SK-MEL-5 (cell line): ENCODE data around the gene CSNK1G3. TPM values are rescaled to one million over a fixed set of nuclear protein-coding genes. Genes with fewer than 3 reads are reported as not detected.

Source experiments
- DNase-seq: peaks from one replicate; pipeline ENCODE4 v3.0.0-alpha.2; 2016; ENCODE audit warnings: low read depth, low spot score
- in situ Hi-C: cut with HindIII; loops from 2 replicates; pipeline ENCODE4 v1.10.0; 2016; ENCODE audit warnings: low sequenced_read_pairs, high pct_unique_total_duplicates, low pct_unique_long_range_greater_than_20kb
- total RNA-seq: library from RNA; depleted of rRNA; stranded (reverse); fragments of >200 nt; shearing (Covaris generic); gene quantifications from 2 replicates; pipeline ENCODE4 v1.2.3, GENCODE V29; 2014

The CSNK1G3 gene
- total RNA-seq, 1 experiment from 2014 or later, result 47.5 TPM

DNA sequence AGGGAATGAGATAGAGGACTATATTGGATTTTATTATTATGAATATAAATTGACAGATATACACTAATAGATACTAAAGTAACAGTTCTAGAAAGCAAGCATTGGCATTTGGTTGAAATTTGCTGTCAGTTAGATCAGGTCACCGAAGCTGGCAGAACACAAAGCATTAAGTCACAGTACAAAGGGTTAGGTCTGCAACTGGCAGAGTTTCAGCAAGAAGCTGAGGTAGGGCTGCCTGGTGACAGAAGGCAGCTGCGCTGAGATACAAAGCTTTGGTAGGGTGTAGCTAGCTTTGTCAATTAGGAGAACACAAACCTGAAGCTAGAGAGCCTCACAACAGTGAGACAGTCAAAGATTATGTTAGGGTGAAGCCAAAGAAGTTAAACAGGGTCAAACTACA lies 6.3 kb upstream of the CSNK1G3 start:
- in situ Hi-C loops, result no loop called here
- no peak for DNase-seq

- in situ Hi-C loops, result no loop called here
- DNase-seq, result no peak
Observed at GRCh38 chr5:123508441-123508840, 3.5 kb upstream of the CSNK1G3 start.

DNA sequence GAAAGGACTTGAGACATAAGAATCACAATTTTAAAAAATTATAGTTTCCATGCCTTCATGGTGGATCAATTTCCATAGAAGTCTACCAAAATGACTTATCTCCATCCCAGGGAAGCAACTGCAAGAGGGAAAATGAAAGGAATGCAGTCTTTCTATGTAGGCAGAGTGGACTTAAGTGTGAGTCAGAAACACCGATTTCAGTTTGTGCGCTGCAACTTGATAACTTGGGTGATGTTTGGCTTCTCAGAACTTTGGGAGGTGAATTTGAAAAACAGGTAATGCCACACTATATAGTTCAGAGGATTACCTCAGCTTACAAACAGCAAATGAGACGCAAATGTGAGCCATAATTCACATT lies 708 bp upstream of the CSNK1G3 start:
- in situ Hi-C loops, result no loop called here
- DNase-seq, result no peak

GRCh38 chr5:123512611-123513461 lies 859 bp downstream of the CSNK1G3 start:
- DNase-seq, result peak; percentile 21
- in situ Hi-C loops, result no loop called here

GRCh38 chr5:123514615-123515355 lies 2.8 kb downstream of the CSNK1G3 start:
- no peak for DNase-seq
- in situ Hi-C loops, result no loop called here

DNA sequence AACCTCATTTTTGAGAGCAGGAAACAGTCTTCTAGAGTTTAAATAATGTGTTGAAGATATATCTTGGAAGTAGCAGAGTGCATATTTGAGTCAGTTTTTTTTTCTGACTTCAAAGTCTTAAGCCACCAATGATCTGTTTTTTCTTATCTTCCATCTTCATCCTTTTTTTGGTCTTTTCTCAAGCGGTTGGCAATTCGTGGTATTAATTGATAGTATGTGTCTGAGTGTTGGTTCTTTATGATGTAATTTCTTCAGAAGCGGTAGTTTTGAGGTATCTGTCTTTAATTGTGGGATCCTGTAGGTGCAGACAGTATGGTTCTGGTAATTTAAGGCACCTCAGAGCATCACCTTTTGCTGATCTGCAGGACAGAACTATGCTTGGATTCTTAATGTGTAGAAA lies 3.9 kb downstream of the CSNK1G3 start:
- no peak for DNase-seq
- in situ Hi-C loops, result no loop called here

DNA sequence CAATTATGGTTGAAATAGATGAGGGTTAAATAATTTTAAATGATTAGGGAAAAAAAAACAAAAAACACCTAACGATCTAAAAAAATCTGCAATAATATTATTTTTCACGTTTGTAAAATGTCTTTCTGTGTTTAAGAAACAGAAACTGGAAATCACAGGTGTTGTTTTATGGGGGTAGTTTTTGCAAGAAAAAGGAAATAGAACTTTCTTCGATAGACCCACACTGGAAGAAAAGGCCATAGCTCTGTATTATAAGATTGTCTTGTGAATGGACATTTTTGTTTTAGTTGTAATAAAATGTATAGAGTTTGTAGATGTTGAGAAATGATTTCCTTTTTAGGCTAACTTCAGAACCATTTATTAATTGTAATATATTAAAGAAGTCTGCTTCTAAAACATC lies 5.5 kb downstream of the CSNK1G3 start:
- in situ Hi-C loops, result no loop called here
- DNase-seq, result no peak

- in situ Hi-C loops, result no loop called here
- DNase-seq, result no peak
Observed at GRCh38 chr5:123518111-123518510, 6.1 kb downstream of the CSNK1G3 start.

- in situ Hi-C loops, result no loop called here
- no peak for DNase-seq
Observed at GRCh38 chr5:123520677-123521247, 8.8 kb downstream of the CSNK1G3 start.

DNA sequence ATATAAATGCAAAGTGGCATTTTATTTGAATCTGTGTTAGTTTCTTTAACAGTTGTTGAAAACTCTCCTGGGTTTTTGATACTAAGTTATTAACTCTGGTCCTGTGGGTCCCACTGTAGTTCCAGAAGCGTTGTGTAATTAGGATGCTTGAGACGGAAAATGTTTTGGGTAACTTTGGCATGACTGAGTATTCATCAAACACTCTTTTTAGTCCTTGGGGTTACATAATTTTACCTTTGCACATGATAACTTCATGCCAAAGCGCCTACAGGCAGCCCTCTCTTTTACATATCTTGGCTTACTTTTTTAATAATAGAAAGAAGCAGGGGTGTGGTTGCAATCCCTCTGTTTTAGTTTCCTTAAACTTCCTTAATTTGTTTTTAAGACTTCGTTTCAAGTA lies 12.2 kb downstream of the CSNK1G3 start:
- no peak for DNase-seq
- in situ Hi-C loops, result no loop called here

- in situ Hi-C loops, result no loop called here
- DNase-seq, result no peak
Observed at GRCh38 chr5:123527190-123527589, 15.2 kb downstream of the CSNK1G3 start.

GRCh38 chr5:123528065-123528464 lies 16.1 kb downstream of the CSNK1G3 start:
- in situ Hi-C loops, result no loop called here
- DNase-seq, result no peak

GRCh38 chr5:123528878-123529277 lies 16.9 kb downstream of the CSNK1G3 start:
- in situ Hi-C loops, result no loop called here
- no peak for DNase-seq

GRCh38 chr5:123530728-123531127 lies 18.8 kb downstream of the CSNK1G3 start:
- DNase-seq, result no peak
- in situ Hi-C loops, result no loop called here

- no peak for DNase-seq
- in situ Hi-C loops, result no loop called here
Observed at GRCh38 chr5:123535648-123536047, 23.7 kb downstream of the CSNK1G3 start.

GRCh38 chr5:123537256-123537655 lies 25.3 kb downstream of the CSNK1G3 start:
- in situ Hi-C loops, result no loop called here
- DNase-seq, result no peak

- no peak for DNase-seq
Observed at GRCh38 chr5:123537845-123538244, 25.9 kb downstream of the CSNK1G3 start.

GRCh38 chr5:123538670-123539459 lies 26.9 kb downstream of the CSNK1G3 start:
- no peak for DNase-seq
- in situ Hi-C loops, result no loop called here

More at GRCh38 chr5:123537845-123538244, 25.9 kb downstream of the CSNK1G3 start:
- in situ Hi-C loops, result no loop called here
